Psoas muscle (tissue), 8 donors: ENCODE data around the gene DPPA2. TPM values are rescaled to one million over a fixed set of nuclear protein-coding genes. Genes with fewer than 3 reads are reported as not detected.

ENCODE experiments used
- ATAC-seq, 4 donors: fragments of 200-7000 bp; cut with Tn5 transposase; one replicate each; pipeline ENCODE4 v1.9.1; 2020; ENCODE audit warnings: moderate library complexity in 3 of 4, mild to moderate bottlenecking in 2 of 4
- DNase-seq, 2 donors: peaks; one replicate each; pipeline ENCODE4 v3.0.0-alpha.2; 2020
- H3K27ac ChIP-seq: fragments of 200-600 bp; one replicate; pipeline ENCODE4 v1.8.0; 2022
- H3K27me3 ChIP-seq, 3 donors: fragments of 200-600 bp in 1 of 3; one replicate each; pipeline versions ENCODE4 v1.6.1 to v1.8.0; 2013 to 2022; ENCODE audit warnings: low read length in 2 of 3, mild to moderate bottlenecking in 2 of 3, moderate library complexity in 1 of 3; ENCODE audit not compliant: insufficient read depth in 3 of 3
- H3K36me3 ChIP-seq, 2 donors: fragments of 200-600 bp in 1 of 2; one replicate each; pipeline versions ENCODE4 v1.6.1 to v1.8.0; 2013 to 2022; ENCODE audit warnings: low read depth in 1 of 2, mild to moderate bottlenecking in 1 of 2, moderate library complexity in 1 of 2; ENCODE audit not compliant: insufficient read depth in 1 of 2
- H3K4me1 ChIP-seq: fragments of 200-600 bp; one replicate; pipeline ENCODE4 v1.8.0; 2022
- H3K4me3 ChIP-seq: fragments of 200-600 bp; one replicate; pipeline ENCODE4 v1.8.0; 2022; ENCODE audit warnings: mild to moderate bottlenecking
- H3K9me3 ChIP-seq: fragments of 200-600 bp; one replicate; pipeline ENCODE4 v1.8.0; 2022
- CTCF ChIP-seq: fragments of 200-600 bp; IDR thresholded peaks from one replicate; pipeline ENCODE4 v1.8.0; 2022; ENCODE audit warnings: antibody characterized with exemption
- WGBS, 3 donors: extraction: QIAGEN DNeasy Blood & Tissue Kit; methylation state at CpG; one replicate each; pipeline versions ENCODE4 v1.1.6 to v1.1.7; 2013; 5-methylcytosine and 5-hydroxymethylcytosine counted together
- intact Hi-C, 2 donors: fragments of 100-400 bp; cut with DNase I; formaldehyde crosslinking; loops; one replicate each; pipeline versions ENCODE4 v1.11.0 to v1.14.2; 2022
- polyA plus RNA-seq, 3 donors: library from polyadenylated mRNA; stranded (reverse); fragments of 200-250 nt; gene quantifications; one replicate each; pipeline ENCODE4 v1.2.3, GENCODE V29; 2013
- total RNA-seq, 4 donors: library from RNA; stranded (reverse); fragmentation: NEBNext Ultra II Directional in 2 of 4; extraction: Animal tissue kit (Norgen Biotek cat#: 25700) in 2 of 4; gene quantifications; one replicate each; pipeline versions ENCODE4 v1.2.1 to v1.2.4, GENCODE V29; 2021 to 2023
- donor health status: healthy with polysubstance abuse.
- donor health status: DM: no; HTN: no; CAD: no; lungs with moderate emphysema.
- donor health status: Bipolar disorder and iron deficiency.
- donor health status: healthy.
- donor health status: DM: yes; HTN: yes; CAD: no.
- donor health status: DM: no; HTN: no; CAD: no.
- donor health status: DM: no; HTN: no; CAD: no.
- donor health status: DM: yes; HTN: yes; CAD: no.

The DPPA2 gene
- total and polyA plus RNA-seq, 7 donors, result not detected

- Histone ChIP-seq H3K27me3 (no peaks in the 10 kb centered on the region), H3K9me3 (no peaks in the 10 kb centered on the region), H3K27ac (no peak overlapping the region), H3K36me3 (no peaks in the 10 kb centered on the region), H3K4me1 (no peaks in the 10 kb centered on the region), H3K4me3 (no peak overlapping the region)
- no peak for TF ChIP-seq CTCF
- DNase-seq, result no peak
- ATAC-seq, result no peak
- intact Hi-C loops, result no loop called here
- WGBS, 3 donors, result 75 to 82% (median 77%) methylated on average over 3 of the region's 3 CpGs
Observed at GRCh38 chr3:109346770-109347295, 30.5 kb upstream of the DPPA2 start.

GRCh38 chr3:109346099-109346498 lies 29.8 kb upstream of the DPPA2 start:
- TF ChIP-seq CTCF, result no peak
- ATAC-seq (no peak), DNase-seq (no peak)
- H3K36me3 ChIP-seq, result no peaks in the 10 kb centered on the region
- H3K27ac ChIP-seq, result no peak overlapping the region
- no peaks in the 10 kb centered on the region for H3K4me1 ChIP-seq
- no peak overlapping the region for H3K4me3 ChIP-seq
- no peaks in the 10 kb centered on the region for H3K27me3 ChIP-seq
- no peaks in the 10 kb centered on the region for H3K9me3 ChIP-seq
- 43 to 46% (median 43%) methylated on average over 4 of the region's 4 CpGs for WGBS, 3 donors
- intact Hi-C loops, result no loop called here

GRCh38 chr3:109339714-109340648 lies 23.7 kb upstream of the DPPA2 start:
- WGBS, 3 donors, result 56 to 61% (median 60%) methylated on average over 5 of the region's 5 CpGs
- DNase-seq (no peak), ATAC-seq (no peak)
- H3K27me3 ChIP-seq, result peaks cover 0 to 1% (median 0%) of the 10 kb centered on the region in 3 donors
- no peaks in the 10 kb centered on the region for H3K9me3 ChIP-seq
- H3K4me1 ChIP-seq, result no peaks in the 10 kb centered on the region
- H3K27ac ChIP-seq, result no peak overlapping the region
- H3K36me3 ChIP-seq, result no peaks in the 10 kb centered on the region
- TF ChIP-seq CTCF, result no peak
- intact Hi-C loops, result no loop called here
- H3K4me3 ChIP-seq, result no peak overlapping the region

- H3K4me1 ChIP-seq, result no peaks in the 10 kb centered on the region
- ATAC-seq (no peak), DNase-seq (no peak)
- no peak overlapping the region for H3K27ac ChIP-seq
- H3K27me3 ChIP-seq, result peaks cover 0 to 1% (median 0%) of the 10 kb centered on the region in 3 donors
- H3K9me3 ChIP-seq, result no peaks in the 10 kb centered on the region
- WGBS, 3 donors, result 40 to 45% (median 41%) methylated on average over 3 of the region's 3 CpGs
- intact Hi-C loops, result no loop called here
- no peaks in the 10 kb centered on the region for H3K36me3 ChIP-seq
- no peak overlapping the region for H3K4me3 ChIP-seq
- no peak for TF ChIP-seq CTCF
Observed at GRCh38 chr3:109339197-109339596, 22.9 kb upstream of the DPPA2 start.
